Right cardiac atrium (tissue), 5 donors: ENCODE data around the gene CNDP1. TPM values are rescaled to one million over a fixed set of nuclear protein-coding genes. Genes with fewer than 3 reads are reported as not detected.

Experiments
- ATAC-seq, 2 donors: fragments of 200-7000 bp; cut with Tn5 transposase; one replicate each; pipeline versions ENCODE4 v1.8.0 to v1.9.1; 2020; ENCODE audit warnings: moderate library complexity in 2 of 2, mild to moderate bottlenecking in 1 of 2
- DNase-seq, 3 donors: peaks; one replicate each; pipeline ENCODE4 v3.0.0-alpha.2; 2020
- H3K27ac ChIP-seq: one replicate; pipeline ENCODE4 v1.5.1; 2013; ENCODE audit warnings: mild to moderate bottlenecking, low read length, control low read depth, moderate library complexity
- H3K27me3 ChIP-seq: one replicate; pipeline ENCODE4 v1.6.1; 2013; ENCODE audit not compliant: control insufficient read depth, insufficient read depth
- H3K4me1 ChIP-seq: one replicate; pipeline ENCODE4 v1.6.1; 2013; ENCODE audit warnings: low read length; ENCODE audit not compliant: control insufficient read depth, insufficient read depth
- H3K4me3 ChIP-seq: one replicate; pipeline ENCODE4 v1.5.1; 2013; ENCODE audit warnings: low read length, control low read depth
- H3K9me3 ChIP-seq: one replicate; pipeline ENCODE4 v1.6.1; 2013; ENCODE audit warnings: low read length; ENCODE audit not compliant: control insufficient read depth
- WGBS: extraction: QIAGEN DNeasy Blood & Tissue Kit; methylation state at CpG from one replicate; pipeline ENCODE4 v1.1.7; 2013; 5-methylcytosine and 5-hydroxymethylcytosine counted together
- intact Hi-C, 4 donors: fragments of 100-400 bp; cut with DNase I; formaldehyde crosslinking; loops; one replicate each; pipeline versions ENCODE4 v1.11.0 to v1.14.0; 2022 to 2023
- polyA plus RNA-seq: library from polyadenylated mRNA; stranded (reverse); fragments of 200-250 nt; gene quantifications from one replicate; pipeline ENCODE4 v1.2.3, GENCODE V29; 2013
- total RNA-seq, 4 donors: library from RNA; stranded (reverse); fragmentation: NEBNext Ultra II Directional; extraction: Animal tissue kit (Norgen Biotek cat#: 25700); gene quantifications; one replicate each; pipeline ENCODE4 v1.2.1, GENCODE V29; 2021
- donor health status: healthy with polysubstance abuse.
- donor health status: DM: no; HTN: yes; CAD: no.
- donor health status: DM: no; HTN: no; CAD: no.
- donor health status: DM: no; HTN: yes; CAD: no; lungs with severe emphysema.
- donor health status: DM: yes; HTN: yes; CAD: no.

Gene CNDP1
- total and polyA plus RNA-seq, 5 donors: 0.05 TPM; not detected in 4

GRCh38 chr18:74514860-74515495 lies 19.3 kb upstream of the CNDP1 start:
- H3K27ac ChIP-seq: no peak overlapping the region
- H3K9me3 ChIP-seq: no peaks in the 10 kb centered on the region
- DNase-seq (peak in 1 of 3 donors; percentile 18), ATAC-seq (no peak)
- intact Hi-C loops: no loop called here
- no peaks in the 10 kb centered on the region for H3K4me1 ChIP-seq
- H3K27me3 ChIP-seq: no peaks in the 10 kb centered on the region
- 89% methylated on average over 18 of the region's 18 CpGs for WGBS
- H3K4me3 ChIP-seq: no peak overlapping the region

GRCh38 chr18:74515620-74516231 lies 18.6 kb upstream of the CNDP1 start:
- 94% methylated on average over 13 of the region's 13 CpGs for WGBS
- Histone ChIP-seq H3K4me1 (no peaks in the 10 kb centered on the region), H3K4me3 (no peak overlapping the region), H3K27me3 (no peaks in the 10 kb centered on the region), H3K9me3 (no peaks in the 10 kb centered on the region), H3K27ac (no peak overlapping the region)
- intact Hi-C loops: no loop called here
- ATAC-seq: no peak
- no peak for DNase-seq

GRCh38 chr18:74516271-74517235 lies 17.7 kb upstream of the CNDP1 start:
- H3K4me3 ChIP-seq: no peak overlapping the region
- H3K4me1 ChIP-seq: no peaks in the 10 kb centered on the region
- peak in 1 of 3 donors; percentile 37 for DNase-seq
- WGBS: 95% methylated on average over 35 of the region's 35 CpGs
- no peak for ATAC-seq
- H3K9me3 ChIP-seq: no peaks in the 10 kb centered on the region
- no peaks in the 10 kb centered on the region for H3K27me3 ChIP-seq
- intact Hi-C loops: no loop called here
- H3K27ac ChIP-seq: no peak overlapping the region

- Histone ChIP-seq H3K4me1 (no peaks in the 10 kb centered on the region), H3K9me3 (no peaks in the 10 kb centered on the region), H3K27ac (no peak overlapping the region), H3K27me3 (no peaks in the 10 kb centered on the region), H3K4me3 (no peak overlapping the region)
- ATAC-seq: no peak
- intact Hi-C loops: no loop called here
- no peak for DNase-seq
- 86% methylated on average over 15 of the region's 15 CpGs for WGBS
Measured at GRCh38 chr18:74517236-74517630, 17.1 kb upstream of the CNDP1 start.

GRCh38 chr18:74518456-74519295 lies 15.6 kb upstream of the CNDP1 start:
- WGBS: 84% methylated on average over 32 of the region's 32 CpGs
- DNase-seq (no peak), ATAC-seq (no peak)
- intact Hi-C loops: no loop called here
- H3K27me3 ChIP-seq: no peaks in the 10 kb centered on the region
- no peaks in the 10 kb centered on the region for H3K4me1 ChIP-seq
- no peaks in the 10 kb centered on the region for H3K9me3 ChIP-seq
- H3K4me3 ChIP-seq: no peak overlapping the region
- H3K27ac ChIP-seq: no peak overlapping the region

DNA sequence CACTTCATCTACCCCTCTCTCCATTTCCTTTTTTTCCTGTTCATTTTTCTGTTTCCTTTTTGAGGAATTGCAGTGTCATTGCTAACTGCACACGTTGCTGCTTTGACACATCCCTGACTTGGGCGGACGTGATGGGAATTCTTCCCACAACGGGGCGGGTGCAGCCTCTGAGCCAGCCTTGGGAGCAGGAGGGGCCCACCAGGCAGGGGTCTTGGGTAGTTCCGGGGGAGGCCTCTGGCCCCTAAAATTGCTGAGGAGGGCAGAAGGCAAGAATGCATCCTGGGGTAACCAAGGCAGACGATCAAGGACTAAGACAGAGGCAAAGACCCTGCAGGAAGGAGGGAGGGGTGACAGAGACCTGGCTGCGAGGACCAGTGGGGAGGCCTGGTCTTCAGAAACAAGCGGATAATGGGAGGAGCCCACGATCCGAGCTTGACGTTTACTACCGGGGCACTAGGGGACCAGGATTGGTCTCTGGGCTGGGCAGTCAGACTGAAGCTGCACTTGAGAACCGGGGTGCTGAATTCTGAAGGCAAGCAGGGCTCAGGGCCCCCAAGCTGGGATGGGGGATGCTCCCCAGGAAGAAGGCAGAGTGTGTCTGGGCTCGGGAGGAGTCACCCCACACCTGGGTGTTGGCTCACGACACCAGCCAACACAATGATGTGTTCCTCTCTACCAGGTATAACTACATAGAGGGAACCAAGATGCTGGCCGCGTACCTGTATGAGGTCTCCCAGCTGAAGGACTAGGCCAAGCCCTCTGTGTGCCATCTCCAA lies 14.8 kb upstream of the CNDP1 start:
- 91% methylated on average over 18 of the region's 18 CpGs for WGBS
- no peak for ATAC-seq
- intact Hi-C loops: no loop called here

DNA sequence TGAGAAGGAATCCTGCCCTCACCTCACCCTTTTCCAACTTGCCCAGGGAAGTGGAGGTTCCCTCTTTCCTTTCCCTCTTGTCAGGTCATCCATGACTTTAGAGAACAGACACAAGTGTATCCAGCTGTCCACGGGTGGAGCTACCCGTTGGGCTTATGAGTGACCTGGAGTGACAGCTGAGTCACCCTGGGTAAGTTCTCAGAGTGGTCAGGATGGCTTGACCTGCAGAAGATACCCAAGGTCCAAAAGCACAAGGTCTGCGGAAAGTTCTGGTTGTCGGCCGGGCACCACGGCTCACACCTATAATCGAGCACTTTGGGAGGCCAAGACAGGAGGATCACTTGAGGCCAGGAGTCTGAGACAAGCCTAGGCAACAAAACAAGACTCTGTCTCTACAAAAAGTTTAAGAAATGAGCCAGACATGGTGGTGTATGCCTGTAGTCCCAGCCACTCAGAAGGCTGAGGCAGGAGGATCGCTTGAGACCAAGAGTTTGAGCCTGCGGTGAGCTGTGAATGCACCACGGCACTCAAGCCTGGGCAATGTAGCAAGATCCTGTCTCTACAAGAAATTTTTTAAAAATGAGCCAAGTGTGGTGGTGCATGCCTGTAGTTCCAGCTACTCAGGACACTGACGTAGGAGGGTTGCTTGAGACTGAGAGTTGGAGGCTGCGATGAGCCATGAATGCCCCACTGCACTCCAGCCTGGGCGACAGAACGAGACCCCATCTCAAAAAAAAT lies 14.0 kb upstream of the CNDP1 start:
- WGBS: 91% methylated on average over 14 of the region's 14 CpGs
- no peaks in the 10 kb centered on the region for H3K27me3 ChIP-seq
- no peak for DNase-seq
- no peak overlapping the region for H3K27ac ChIP-seq
- no peak for ATAC-seq
- H3K9me3 ChIP-seq: no peaks in the 10 kb centered on the region
- no peaks in the 10 kb centered on the region for H3K4me1 ChIP-seq
- intact Hi-C loops: no loop called here
- no peak overlapping the region for H3K4me3 ChIP-seq

More for the DNA sequence above, 14.8 kb upstream of the CNDP1 start:
- no peak for DNase-seq
- Histone ChIP-seq H3K4me1 (no peaks in the 10 kb centered on the region), H3K27me3 (no peaks in the 10 kb centered on the region), H3K9me3 (no peaks in the 10 kb centered on the region), H3K27ac (no peak overlapping the region), H3K4me3 (no peak overlapping the region)

- no peak overlapping the region for H3K27ac ChIP-seq
- no peak overlapping the region for H3K4me3 ChIP-seq
- no peaks in the 10 kb centered on the region for H3K4me1 ChIP-seq
- DNase-seq (no peak), ATAC-seq (no peak)
- intact Hi-C loops: no loop called here
- 97% methylated on average over 15 of the region's 15 CpGs for WGBS
- H3K27me3 ChIP-seq: no peaks in the 10 kb centered on the region
- no peaks in the 10 kb centered on the region for H3K9me3 ChIP-seq
Measured at GRCh38 chr18:74521068-74521725, 13.1 kb upstream of the CNDP1 start.
